ENCODE measurements around the gene KLRF1.

The KLRF1 gene

DNA sequence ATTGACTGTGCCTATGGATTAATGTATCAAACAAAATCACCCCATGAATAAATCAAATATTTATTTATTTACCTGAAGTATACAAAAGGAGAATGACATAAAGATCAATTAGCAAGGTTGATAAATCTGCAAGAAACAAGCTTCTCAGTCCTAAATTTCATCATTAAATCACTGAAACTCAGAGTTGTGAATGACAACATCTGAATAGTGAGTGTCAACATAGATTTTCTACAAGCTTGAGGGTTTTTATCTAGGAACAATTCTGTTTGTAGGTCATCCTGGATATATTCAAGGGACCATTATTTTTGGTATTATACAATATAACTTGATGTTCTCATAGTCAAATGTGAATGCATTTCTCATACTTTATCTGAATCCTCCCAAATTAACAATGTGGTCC, 17.4 kb upstream of the KLRF1 start:
- DNase-seq: no peak

DNA sequence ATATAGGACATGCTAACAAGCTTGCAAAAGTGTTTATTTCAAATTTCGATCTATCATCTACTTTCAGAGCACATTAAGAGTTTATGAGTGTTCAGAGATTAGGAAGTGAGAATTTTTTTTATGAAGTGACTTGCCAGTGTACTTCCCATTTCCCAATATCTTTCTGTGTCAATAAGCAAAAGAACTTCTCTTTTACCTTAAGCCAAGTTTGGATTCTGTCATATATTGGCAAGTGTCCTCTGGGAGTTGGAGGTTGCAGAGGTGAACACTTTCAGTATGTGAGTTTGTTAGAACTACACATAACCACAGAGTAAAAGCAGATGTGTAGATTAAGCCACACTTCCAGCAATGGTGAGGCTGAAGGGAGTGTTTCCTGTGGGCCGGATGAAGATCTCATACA, 16.6 kb upstream of the KLRF1 start:
- no peak for DNase-seq

DNA sequence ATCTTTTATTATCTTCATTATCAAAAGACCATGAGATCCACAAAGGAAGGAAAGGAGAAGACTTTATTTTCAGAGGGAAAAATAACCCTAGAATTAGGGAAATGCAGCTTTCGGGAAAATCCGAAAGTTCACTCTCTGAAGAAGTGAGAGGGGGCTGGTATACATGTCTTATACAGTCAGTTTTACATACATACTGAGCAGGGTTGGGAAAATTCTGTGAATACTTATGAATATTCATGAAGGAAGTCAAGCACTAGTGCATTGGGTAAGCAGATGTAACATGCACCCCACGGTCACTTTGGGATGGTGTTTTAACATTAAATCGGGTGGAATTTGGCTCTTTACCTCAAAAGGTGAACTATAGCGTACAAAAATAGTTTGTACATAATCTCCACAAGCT, 15.7 kb upstream of the KLRF1 start:
- DNase-seq: no peak

DNA sequence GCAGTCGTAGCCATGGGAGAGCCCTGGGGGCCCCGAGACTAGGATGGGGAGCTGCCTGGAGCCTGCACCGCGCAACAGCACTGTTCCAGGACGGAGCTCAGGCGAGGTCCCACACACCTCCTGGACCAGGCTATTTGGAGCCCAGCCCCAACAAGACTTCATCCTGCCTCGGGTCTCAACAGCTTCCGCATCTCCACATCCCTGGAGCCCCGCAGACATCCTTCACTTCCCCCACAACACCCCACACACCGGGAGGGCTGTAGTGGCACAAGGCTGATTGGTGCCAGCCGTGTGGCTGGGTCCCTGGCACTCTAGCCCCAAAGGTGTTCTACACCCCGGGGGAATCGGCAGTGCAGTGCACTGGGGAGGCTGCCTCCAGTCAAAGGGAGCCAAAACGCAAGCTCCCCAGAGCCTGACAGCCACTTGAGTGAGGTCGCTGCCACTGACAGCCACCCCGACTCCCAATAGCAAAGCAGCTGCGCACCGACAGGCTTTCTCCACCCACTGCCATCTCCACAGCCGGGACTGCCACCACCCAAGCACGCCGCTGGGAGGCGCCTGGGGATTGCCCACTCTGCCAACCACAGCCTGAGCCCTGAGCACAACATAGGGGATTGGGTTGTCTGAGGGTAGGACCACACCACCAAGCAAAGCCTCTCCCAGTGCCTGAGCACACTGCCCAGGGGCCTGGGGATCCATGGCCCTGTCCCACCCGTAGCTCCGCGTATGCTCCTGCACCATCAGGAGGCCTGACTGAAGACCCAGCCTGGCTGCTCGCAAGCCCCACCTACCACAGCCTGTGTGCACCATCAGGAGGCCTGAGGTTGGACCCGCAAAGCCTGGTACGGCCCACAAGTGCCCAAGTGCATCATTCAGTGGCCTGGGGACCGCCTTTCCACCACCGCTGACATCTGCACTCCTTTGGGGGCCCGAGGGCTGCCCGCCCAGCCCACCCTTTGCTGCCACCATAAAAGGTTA, 13.2 kb upstream of the KLRF1 start:
- DNase-seq: peak; percentile 21

DNA sequence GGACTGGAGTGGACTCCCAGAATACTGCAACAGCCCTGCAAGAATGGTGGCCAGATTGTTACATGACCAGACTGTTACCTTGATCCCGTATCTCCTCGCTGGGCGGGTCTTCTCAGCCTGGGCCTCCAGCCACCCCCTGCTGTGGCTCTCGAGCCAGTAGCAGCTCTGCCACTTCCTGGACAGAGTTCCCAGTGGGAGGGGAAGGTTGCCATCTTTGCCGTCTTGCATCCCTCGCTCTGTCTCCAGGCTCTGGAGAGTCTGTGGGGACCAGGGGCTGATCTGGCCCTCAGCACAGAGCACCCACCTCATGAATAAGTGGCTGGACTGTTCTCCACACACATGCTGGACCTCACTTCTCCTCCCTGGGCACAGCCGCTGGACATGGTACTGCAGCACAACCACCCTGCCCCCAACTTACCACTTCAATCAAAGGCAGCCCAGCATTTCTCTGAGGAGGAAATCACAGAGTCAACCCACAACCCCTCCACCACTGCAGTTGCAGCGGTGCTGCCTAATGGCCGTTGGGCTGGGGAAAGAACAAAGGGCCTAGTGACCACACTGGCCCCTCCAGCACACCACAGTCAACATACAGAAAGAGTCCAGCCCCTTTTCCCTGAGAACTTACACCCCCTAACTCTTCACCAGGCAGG, 6.9 kb upstream of the KLRF1 start:
- DNase-seq: no peak

DNA sequence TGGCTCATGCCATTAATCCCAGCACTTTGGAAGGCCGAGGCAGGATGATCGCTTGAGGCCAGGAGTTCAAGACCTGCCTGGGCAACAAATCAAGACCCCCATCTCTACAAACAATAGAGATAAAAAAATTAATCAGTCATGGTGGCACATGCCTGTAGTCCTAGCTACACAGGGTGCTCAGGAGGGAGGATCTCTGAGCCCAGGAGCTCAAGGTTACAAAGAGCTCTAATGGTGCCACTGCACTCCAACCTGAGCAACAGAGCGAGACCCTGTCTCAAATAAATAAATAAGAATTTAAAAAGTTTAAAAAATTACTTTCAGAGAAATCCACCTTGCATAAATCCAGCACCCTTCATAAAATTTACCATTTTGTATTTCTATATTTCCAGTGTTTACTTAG, 2.2 kb downstream of the KLRF1 start:
- no peak for DNase-seq

DNA sequence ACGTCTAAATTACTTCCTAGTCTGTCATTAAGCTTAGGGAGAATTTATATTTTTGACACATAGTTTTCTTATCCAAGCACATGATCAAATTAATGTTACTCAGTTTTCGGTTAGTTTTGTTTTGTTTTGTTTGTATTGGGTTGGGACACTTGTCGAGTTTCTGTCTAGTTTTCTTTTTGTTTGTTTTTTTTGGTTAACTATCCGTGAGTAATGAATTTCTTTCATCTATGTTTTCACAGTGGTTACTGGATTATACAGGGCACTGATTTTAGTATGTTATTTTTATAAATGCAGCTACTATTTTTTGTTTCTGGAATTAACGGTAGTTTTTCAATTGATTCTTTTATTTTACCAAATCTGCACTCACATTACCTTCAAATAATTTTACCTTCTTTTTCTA, 2.7 kb downstream of the KLRF1 start:
- no peak for DNase-seq

DNA sequence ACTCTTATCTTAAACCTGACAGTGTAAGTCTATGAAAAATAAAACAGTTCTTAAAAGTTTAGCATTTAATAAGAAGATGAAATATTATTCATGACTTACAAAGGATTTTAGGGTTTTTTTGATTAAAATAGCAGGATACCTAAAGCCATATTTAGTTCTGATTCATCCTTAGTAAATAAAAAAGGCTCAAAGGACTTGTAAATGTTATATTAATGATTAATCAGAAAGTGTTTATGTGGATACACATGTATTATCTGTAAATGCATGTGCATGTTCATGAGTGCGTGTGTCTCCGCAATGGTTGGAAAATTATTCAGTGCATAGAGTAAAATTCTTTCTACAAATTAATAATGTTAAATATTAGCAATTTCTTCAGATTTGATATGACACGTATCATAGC, 4.4 kb downstream of the KLRF1 start:
- DNase-seq: no peak

DNA sequence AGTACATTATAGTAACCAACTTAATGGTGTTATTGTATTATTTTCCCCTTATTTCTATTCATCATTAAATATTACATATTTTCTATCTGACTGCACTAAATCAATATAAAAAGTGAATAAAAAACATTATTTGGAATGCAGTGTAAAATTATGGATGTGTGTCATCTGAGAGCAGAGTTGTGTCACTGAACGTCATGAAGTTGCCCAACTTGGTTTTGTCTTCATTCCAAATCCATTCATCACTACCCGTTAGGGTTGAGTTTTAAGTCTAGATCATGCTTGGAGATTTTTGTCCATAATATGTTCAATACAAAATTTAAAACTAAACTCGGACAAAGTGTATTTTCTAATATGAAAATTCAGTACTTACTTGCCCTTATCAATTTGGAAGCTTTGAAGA, 16.1 kb downstream of the KLRF1 start:
- DNase-seq: no peak

DNA sequence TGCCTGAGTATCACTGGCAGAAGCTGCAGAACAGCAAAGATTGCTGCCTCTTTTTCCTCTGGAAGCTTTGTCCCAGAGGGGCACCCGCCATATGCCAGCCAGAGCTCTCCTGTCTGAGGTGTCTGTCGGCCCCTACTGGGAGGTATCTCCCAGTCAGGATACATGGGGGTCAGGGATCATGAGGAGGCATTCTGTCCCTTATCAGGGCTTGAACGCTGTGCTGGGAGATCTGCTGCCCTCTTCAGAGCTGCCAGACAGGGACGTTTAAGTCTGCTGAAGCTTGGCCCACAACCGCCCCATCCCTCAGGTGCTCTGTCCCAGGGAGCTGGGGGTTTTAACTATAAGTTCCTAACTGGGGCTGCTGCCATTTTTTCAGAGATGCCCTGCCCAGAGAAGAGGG, 21.6 kb downstream of the KLRF1 start:
- DNase-seq: no peak

DNA sequence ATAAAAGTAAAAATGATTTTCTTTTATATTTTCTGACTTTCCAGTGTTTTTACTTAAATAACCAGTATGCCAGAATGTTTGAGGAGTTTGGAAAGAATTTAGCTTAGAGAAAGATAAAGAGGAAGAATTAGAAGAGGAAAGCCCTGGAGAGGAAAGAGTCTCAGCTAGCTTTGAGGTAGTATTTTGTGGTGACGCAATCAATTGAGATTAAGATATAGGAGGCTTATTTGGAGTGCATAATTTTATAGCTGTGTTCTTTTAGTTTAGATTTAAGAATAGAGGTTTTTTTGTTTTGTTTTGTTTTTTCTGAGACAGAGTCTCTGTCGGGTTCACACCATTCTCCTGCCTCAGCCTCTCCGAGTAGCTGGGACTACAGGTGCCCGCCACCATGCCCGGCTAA, 23.8 kb downstream of the KLRF1 start:
- no peak for DNase-seq

DNA sequence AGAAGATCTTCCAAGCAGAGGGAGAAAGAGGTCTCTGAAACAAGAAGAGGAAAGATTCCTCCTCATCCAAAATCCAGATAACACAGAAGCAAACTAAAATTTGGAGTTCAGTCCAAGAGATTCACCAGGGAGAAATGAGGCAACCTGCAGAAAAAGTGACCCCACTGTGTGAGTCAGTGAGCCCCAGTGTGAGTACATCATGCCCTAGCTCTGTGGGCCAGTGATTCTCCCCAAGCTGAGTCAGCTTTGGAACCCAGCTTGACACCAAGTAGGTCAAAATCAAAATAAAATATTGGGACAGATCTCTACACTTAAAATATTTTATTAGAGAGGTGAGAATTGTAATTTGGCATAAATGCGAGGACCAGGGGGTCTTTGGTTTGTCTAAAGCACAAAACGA, 24.6 kb downstream of the KLRF1 start:
- no peak for DNase-seq

DNA sequence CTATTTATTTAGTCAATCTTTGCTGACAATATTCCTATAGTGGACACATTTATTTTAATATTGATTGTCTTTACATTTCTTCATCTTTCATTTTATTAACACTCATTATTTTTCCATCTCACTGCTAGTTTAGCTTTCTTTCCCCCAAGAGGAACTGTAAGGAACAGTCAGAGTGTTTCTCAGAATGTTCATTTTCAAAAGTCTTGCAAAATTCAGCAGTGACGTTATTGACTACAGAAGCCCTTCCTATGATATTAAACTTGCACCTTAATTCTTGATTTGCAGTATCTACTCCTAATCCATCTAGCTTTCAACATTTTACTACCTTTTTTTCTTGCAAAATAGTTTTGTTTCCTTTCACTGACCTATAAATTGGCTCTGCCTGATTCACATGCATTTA, 28.9 kb downstream of the KLRF1 start:
- DNase-seq: no peak

DNA sequence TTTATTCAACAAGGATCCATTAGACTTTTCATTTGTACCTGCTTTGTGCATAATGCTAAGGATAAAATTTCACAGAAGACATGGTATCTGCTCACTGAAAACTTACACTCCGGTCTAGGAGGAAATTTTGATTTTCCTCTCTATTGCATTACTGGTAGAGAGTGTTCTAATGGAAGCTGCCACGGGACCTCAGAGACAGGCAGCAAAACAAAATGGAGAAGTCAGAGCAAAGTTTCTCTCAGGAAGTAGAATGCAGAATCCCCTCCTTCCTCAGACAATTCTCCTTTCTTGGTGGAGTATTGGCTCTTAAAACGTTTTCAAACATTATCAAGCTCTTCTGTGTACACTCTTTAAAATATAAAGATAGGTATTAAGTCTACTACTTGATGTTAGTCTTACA, 29.6 kb downstream of the KLRF1 start:
- DNase-seq: no peak

DNA sequence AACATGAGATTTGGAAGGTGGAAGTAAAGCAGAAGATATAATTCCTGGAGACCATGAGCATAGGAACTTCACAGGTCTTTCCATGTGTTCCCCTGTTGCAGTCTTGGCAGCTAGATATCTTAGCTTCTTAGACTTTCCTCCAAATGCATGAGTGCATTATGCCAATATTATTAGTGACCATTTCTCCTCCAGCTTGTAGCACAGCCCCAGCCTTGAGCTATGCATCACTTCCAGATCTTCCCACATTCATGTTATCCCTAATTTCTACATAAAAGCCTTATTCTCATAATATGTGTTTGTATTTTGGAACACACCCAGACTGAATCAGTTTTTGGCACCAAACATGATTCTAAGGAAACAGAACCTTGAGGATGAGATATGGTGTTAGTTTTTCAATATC, 30.9 kb downstream of the KLRF1 start:
- no peak for DNase-seq

DNA sequence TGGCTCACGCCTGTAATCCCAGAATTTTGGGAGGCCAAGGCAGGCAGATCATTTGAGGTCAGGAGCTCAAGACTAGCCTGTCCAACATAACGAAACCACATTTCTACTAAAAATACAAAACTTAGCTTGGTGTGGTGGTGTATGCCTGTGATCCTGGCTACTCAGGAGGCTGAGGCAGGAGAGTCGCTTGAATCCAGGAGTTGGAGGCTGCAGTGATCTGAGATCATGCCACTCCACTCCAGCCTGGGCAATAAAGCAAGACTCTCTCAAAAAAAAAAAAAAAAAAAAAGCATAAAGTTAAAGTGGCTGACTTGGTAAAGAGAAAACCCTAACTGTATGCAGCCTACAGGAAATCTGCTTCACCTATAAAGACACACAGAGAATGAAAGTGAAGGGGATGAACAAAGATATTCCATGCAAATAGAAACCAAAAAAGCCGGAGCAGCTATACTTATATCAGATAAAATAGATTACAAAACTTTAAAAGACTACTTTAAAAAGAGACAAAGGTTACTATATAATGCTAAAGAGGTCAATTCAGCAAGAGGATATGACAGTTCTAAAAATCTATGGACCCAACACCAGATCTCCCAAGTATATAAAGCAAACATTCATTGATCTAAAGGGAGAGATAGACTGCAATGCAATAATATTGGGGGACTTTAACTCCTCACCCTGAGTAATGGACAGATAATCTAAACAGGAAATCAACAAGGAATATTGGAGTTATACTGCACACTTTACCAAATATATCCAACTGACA, 37.8 kb downstream of the KLRF1 start:
- no peak for DNase-seq

DNA sequence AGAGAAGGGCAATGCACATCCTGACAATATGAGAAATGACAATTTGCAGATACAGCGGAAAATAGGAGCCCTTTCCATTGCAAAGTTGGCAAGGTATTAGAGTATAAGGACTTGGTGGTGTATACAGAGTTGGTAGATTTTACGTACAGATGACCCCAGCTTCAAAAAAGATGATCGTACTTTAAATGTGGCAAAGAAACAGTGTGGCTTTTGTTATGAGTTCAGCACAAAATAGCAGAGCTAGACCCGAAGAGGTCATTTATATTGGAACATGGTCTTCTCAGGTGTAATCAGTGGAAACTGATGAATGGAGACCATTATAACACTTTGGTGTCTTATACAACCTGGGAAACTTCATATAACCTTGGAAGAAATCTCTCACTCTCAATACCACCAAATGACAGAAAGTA, 39.6 kb downstream of the KLRF1 start:
- no peak for DNase-seq

DNA sequence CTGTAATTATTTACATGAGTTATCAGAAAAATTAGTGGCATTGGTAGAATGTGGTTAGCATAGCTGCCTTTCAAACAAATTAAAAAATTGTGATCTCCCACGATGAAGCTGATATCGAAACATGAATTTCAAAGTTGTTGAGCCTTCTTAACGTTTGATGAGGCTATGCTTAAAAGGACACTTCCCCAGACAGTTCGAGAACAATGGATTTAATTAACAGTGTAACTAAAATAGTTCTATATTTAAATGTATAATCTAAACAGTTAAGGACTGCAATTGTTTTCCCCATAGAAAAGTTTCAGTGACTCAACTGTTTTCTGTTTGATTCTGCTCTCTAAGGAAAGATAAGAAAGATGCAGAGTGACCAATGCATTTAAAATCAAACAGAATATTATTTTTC, 40.2 kb downstream of the KLRF1 start:
- no peak for DNase-seq

DNA sequence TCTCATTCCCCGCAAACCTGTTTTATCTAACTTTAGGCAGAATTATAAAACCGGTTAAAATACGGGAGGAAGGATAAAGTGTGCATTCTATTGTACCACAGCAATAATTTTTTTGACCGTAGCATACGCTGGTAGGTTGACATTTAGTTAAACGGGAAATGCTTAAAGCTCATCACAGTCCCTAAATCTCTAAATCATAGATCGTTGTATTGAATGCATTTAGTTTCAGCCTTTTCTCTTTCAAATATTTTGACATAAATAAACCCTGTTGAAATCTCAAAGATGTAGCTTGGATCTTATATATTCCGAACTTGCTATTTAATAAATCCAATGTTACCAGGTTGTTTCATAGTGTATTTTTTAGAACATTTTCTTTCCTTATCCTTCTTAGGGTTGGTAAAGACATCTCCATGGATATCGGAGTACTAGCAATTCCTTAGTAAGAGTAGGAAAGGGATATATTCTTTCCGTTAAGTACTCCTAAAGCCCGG, 41.1 kb downstream of the KLRF1 start:
- no peak for DNase-seq

DNA sequence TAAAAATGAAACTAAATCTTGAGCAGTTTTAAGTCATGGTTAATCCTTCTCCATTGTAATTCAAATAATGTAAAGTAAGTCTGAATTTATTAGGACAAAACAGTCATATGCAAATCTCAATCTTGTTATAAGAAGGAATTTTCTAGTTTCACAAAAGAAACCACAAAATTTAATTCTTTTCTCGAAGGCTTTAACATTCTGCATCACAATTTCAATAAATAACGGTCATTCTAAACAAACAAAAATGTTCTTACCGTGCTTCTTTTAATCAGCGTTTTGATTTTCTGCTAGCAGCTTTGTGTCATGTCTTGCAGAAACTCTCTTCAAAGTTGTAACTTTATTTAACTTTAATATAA, 41.6 kb downstream of the KLRF1 start:
- no peak for DNase-seq

DNA sequence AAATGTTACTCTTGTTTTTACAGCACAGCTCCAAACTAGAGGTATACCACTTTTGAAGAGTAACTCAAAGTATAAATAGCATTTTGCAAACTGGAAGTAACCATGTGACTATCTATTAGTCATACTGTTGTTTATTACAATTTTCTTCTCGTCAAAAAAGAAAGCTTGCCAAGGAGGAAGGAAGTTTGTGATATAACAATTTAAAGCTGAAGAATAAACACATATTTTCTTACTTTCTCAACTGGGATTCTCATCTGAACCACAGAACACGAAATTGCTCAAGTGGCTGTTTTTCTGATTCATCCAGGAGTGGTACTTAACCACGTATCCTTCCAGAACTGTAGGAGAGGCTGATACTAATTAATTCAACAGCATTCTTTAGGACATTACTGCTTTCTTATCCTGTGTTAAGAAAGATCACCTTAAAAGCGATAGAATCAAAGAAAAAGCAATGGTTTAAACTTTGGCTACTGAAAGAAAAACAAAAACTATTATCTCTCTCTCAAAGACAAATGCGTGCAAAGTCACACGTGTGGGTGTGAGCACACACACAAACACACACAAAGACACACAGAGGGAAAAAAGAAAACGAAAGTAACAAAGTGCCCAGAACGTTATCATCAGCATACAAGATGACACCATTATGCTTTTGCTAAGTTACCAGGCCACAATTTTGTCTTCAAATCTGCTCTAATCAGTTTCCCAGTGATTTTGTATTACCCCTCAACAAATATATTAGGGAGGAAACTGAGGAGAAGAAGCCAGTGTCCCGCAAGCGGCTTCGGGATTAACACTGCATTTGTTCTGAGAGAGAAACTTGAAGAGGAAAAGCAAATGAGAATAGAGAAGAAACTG, 42.3 kb downstream of the KLRF1 start, which contains the start of gene CLEC2B:
CLEC2B (minus strand) TSS at position 48 of the 855 bp plus-strand sequence.
- DNase-seq: peak; percentile 48

DNA sequence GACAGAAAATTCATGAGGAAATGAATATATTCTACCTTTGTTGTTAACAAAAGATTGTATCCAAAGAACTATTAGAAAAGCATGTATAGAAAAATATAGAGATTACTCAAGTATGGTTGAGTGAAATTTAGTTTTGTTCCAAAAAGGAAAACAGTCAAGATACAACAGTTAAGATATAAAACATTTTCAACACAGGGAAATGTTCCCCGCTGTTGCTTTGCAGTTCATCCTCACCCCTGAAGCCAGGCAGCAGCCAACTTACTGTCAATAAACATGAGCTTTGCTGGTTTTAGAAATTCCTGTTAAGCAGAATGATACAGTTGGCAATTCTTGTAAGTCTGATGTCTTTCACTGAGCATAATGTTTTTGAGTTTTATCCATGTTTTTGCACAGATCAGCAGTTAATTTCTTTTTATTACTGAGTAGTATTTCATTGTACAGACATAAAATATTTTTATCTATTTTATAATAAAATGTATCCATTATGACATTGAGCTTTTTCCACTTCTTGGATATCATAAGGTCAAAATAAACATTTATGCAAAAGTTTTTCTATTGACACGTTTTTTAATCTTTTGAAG, 43.1 kb downstream of the KLRF1 start:
- no peak for DNase-seq

Data from kidney glomerular epithelial cell (primary cell).